ENCODE data around the gene MAP3K20. TPM values are rescaled to one million over a fixed set of nuclear protein-coding genes. Genes with fewer than 3 reads are reported as not detected.

The MAP3K20 gene
- total and polyA plus RNA-seq, 2 donors (not counting 3 experiments of a cell fraction or from before 2014, with no cell fraction given): 7.8 to 31.5 TPM

GRCh38 chr2:173291412-173291811 is 215.8 kb downstream of the MAP3K20 start:
- no peaks in the 10 kb centered on the region for H3K79me2 ChIP-seq (ENCODE audit: control insufficient read depth, insufficient read depth, low read length)
- intact Hi-C loops (cut with micrococcal nuclease): no loop called here
- FAIRE-seq (no peak), DNase-seq (ENCODE audit: low read depth, low spot score) (no peak)
- H3K27me3 ChIP-seq (ENCODE audit: control insufficient read depth in 2 of 2, insufficient read depth in 2 of 2, low read length in 2 of 2): peaks cover 2 to 4% of the 10 kb centered on the region in 2 experiments
- POLR2A ChIA-PET: no interaction called here
- no peaks in the 10 kb centered on the region for H3K9me1 ChIP-seq (replicated peaks; ENCODE audit: control insufficient read depth, extremely low read depth, insufficient read depth, low read length)
- H3K9ac ChIP-seq (replicated peaks; ENCODE audit: extremely low read depth, insufficient read depth, low read length): no peak overlapping the region
- no peaks in the 10 kb centered on the region for H3K9me3 ChIP-seq (replicated peaks; ENCODE audit: control insufficient read depth, insufficient read depth, low read length)
- no peaks in the 10 kb centered on the region for H3K36me3 ChIP-seq (ENCODE audit: control insufficient read depth in 2 of 2, extremely low read depth in 1 of 2, insufficient read depth in 2 of 2, low read length in 2 of 2)
- H3K27ac ChIP-seq (ENCODE audit: insufficient read depth, low read depth, low read length): no peak overlapping the region
- TF ChIP-seq EZH2 (IDR thresholded peaks at IDR 0.05; ENCODE audit: borderline replicate concordance, low read depth, low read length, severe bottlenecking) (no peak), JUN (IDR thresholded peaks at IDR 0.05; ENCODE audit: borderline replicate concordance, insufficient read depth, insufficient read length, low read depth) (no peak), GATA2 (IDR thresholded peaks at IDR 0.05; ENCODE audit: insufficient read depth, insufficient read length, low read depth, low read length) (no peak), CTCF (IDR thresholded peaks at IDR 0.05; ENCODE audit: extremely low read depth in 1 of 2, insufficient read depth in 1 of 2, low read depth in 1 of 2, low read length in 2 of 2) (no peak), POLR2A (IDR thresholded peaks at IDR 0.05; ENCODE audit: low read depth, low read length) (no peak), FOS (IDR thresholded peaks at IDR 0.05; ENCODE audit: borderline replicate concordance, insufficient read depth, low read length) (no peak), MYC (IDR thresholded peaks at IDR 0.05; ENCODE audit: low read depth, low read length) (no peak)
- no TSS peak for BruUV-seq (replicated peaks)
- H2AFZ ChIP-seq (ENCODE audit: low read depth, low read length): no peak overlapping the region
- no peak overlapping the region for H3K4me2 ChIP-seq (ENCODE audit: insufficient read depth, low read length)
- CTCF ChIA-PET: no interaction called here
- no peaks in the 10 kb centered on the region for H3K4me1 ChIP-seq (ENCODE audit: control insufficient read depth, extremely low read depth, insufficient read depth, low read length)
- no peaks in the 10 kb centered on the region for H4K20me1 ChIP-seq (replicated peaks; ENCODE audit: control insufficient read depth, extremely low read depth, insufficient read depth, low read length)
- dilution Hi-C loops (cut with MboI; ENCODE audit: extremely low pct_ligation_motif_present, low sequenced_read_pairs): no loop called here
- H3K4me3 ChIP-seq (replicated peaks in 1 of 3; ENCODE audit: insufficient read depth in 1 of 3, low read depth in 1 of 3, low read length in 3 of 3): no peak overlapping the region

- Histone ChIP-seq H4K20me1 (replicated peaks; ENCODE audit: control insufficient read depth, extremely low read depth, insufficient read depth, low read length) (no peaks in the 10 kb centered on the region), H3K4me2 (ENCODE audit: insufficient read depth, low read length) (no peak overlapping the region), H3K27ac (ENCODE audit: insufficient read depth, low read depth, low read length) (no peak overlapping the region), H3K36me3 (ENCODE audit: control insufficient read depth in 2 of 2, extremely low read depth in 1 of 2, insufficient read depth in 2 of 2, low read length in 2 of 2) (no peaks in the 10 kb centered on the region), H3K9me3 (replicated peaks; ENCODE audit: control insufficient read depth, insufficient read depth, low read length) (peaks cover 3% of the 10 kb centered on the region), H3K9ac (replicated peaks; ENCODE audit: extremely low read depth, insufficient read depth, low read length) (no peak overlapping the region), H3K79me2 (ENCODE audit: control insufficient read depth, insufficient read depth, low read length) (no peaks in the 10 kb centered on the region), H3K4me1 (ENCODE audit: control insufficient read depth, extremely low read depth, insufficient read depth, low read length) (no peaks in the 10 kb centered on the region), H3K4me3 (replicated peaks in 1 of 3; ENCODE audit: insufficient read depth in 1 of 3, low read depth in 1 of 3, low read length in 3 of 3) (no peak overlapping the region), H2AFZ (ENCODE audit: low read depth, low read length) (no peak overlapping the region), H3K27me3 (ENCODE audit: control insufficient read depth in 2 of 2, insufficient read depth in 2 of 2, low read length in 2 of 2) (peaks cover 2 to 4% of the 10 kb centered on the region in 2 experiments), H3K9me1 (replicated peaks; ENCODE audit: control insufficient read depth, extremely low read depth, insufficient read depth, low read length) (no peaks in the 10 kb centered on the region)
- FAIRE-seq (no peak), DNase-seq (ENCODE audit: low read depth, low spot score) (no peak)
- CTCF ChIA-PET: no interaction called here
- TF ChIP-seq GATA2 (IDR thresholded peaks at IDR 0.05; ENCODE audit: insufficient read depth, insufficient read length, low read depth, low read length) (no peak), FOS (IDR thresholded peaks at IDR 0.05; ENCODE audit: borderline replicate concordance, insufficient read depth, low read length) (no peak), POLR2AphosphoS5 (IDR thresholded peaks at IDR 0.05; ENCODE audit: insufficient read depth, low read depth, low read length) (no peak), MAX (IDR thresholded peaks at IDR 0.05; ENCODE audit: insufficient read depth, insufficient read length) (no peak), JUN (IDR thresholded peaks at IDR 0.05; ENCODE audit: borderline replicate concordance, insufficient read depth, insufficient read length, low read depth) (no peak), CTCF (IDR thresholded peaks at IDR 0.05; ENCODE audit: extremely low read depth in 1 of 2, insufficient read depth in 1 of 2, low read depth in 1 of 2, low read length in 2 of 2) (no peak), EZH2 (IDR thresholded peaks at IDR 0.05; ENCODE audit: borderline replicate concordance, low read depth, low read length, severe bottlenecking) (no peak), POLR2A (IDR thresholded peaks at IDR 0.05; ENCODE audit: low read depth, low read length) (no peak)
- intact Hi-C loops (cut with micrococcal nuclease) (no loop called here), dilution Hi-C loops (cut with MboI; ENCODE audit: extremely low pct_ligation_motif_present, low sequenced_read_pairs) (no loop called here)
- POLR2A ChIA-PET: no interaction called here
- no TSS peak for BruUV-seq (replicated peaks)
Observed at GRCh38 chr2:173296235-173296634, 220.6 kb downstream of the MAP3K20 start.
